Left renal cortex interstitium (tissue), 4 donors: ENCODE data around the gene PRL. TPM values are rescaled to one million over a fixed set of nuclear protein-coding genes. Genes with fewer than 3 reads are reported as not detected.

Source experiments
- DNase-seq, 4 donors: peaks; one replicate each; pipeline ENCODE4 v3.0.0-alpha.2; 2013; ENCODE audit warnings: low read depth in 4 of 4, low spot score in 2 of 4, missing footprints in 1 of 4
- polyA plus RNA-seq, 4 donors: library from polyadenylated mRNA; unstranded; fragments of 120-200 nt; gene quantifications; one replicate each; pipeline ENCODE4 v1.2.1, GENCODE V29; 2013; ENCODE audit not compliant: insufficient read length in 4 of 4

Gene PRL
- polyA plus RNA-seq, 4 donors, result not detected

- DNase-seq, result no peak
Observed at GRCh38 chr6:22237526-22237925, 59.3 kb downstream of the PRL start.
